Heart right ventricle (tissue), 16 donors: ENCODE measurements around the gene KSR2. TPM values are rescaled to one million over a fixed set of nuclear protein-coding genes. Genes with fewer than 3 reads are reported as not detected.

Source experiments
- ATAC-seq, 8 donors: fragments of 200-7000 bp; cut with Tn5 transposase; one replicate each; pipeline ENCODE4 v1.9.1; 2020; ENCODE audit warnings: mild to moderate bottlenecking in 8 of 8, moderate library complexity in 8 of 8, moderate number of reproducible peaks in 1 of 8
- DNase-seq, 2 donors: peaks; one replicate each; pipeline ENCODE4 v3.0.0-alpha.2; 2020
- H3K27ac ChIP-seq, 10 donors: fragments of 200-600 bp; sonication (generic) in 2 of 10; one replicate each; pipeline versions ENCODE4 v1.5.0 to v1.8.0; 2020 to 2022; ENCODE audit warnings: mild to moderate bottlenecking in 3 of 10
- H3K27me3 ChIP-seq, 7 donors: fragments of 200-600 bp; one replicate each; pipeline ENCODE4 v1.8.0; 2021 to 2022; ENCODE audit warnings: mild to moderate bottlenecking in 2 of 7
- H3K36me3 ChIP-seq, 9 donors: fragments of 200-600 bp; sonication (generic) in 1 of 9; one replicate each; pipeline versions ENCODE4 v1.5.0 to v1.8.0; 2020 to 2022; ENCODE audit warnings: mild to moderate bottlenecking in 2 of 9
- H3K4me1 ChIP-seq, 9 donors: fragments of 200-600 bp; sonication (generic) in 1 of 9; one replicate each; pipeline versions ENCODE4 v1.5.0 to v1.8.0; 2020 to 2022; ENCODE audit warnings: mild to moderate bottlenecking in 4 of 9
- H3K4me3 ChIP-seq, 10 donors: fragments of 200-600 bp; sonication (generic) in 2 of 10; one replicate each; pipeline versions ENCODE4 v1.5.0 to v1.8.0; 2020 to 2022; ENCODE audit warnings: mild to moderate bottlenecking in 7 of 10, moderate library complexity in 2 of 10
- H3K9me3 ChIP-seq, 11 donors: fragments of 200-600 bp in 10 of 11; sonication (generic) in 2 of 11; one replicate each; pipeline versions ENCODE4 v1.5.0 to v1.8.0; 2013 to 2022; ENCODE audit warnings: mild to moderate bottlenecking in 2 of 11, control low read depth in 1 of 11, moderate library complexity in 1 of 11
- WGBS, 2 donors: extraction: QIAGEN DNeasy Blood & Tissue Kit; methylation state at CpG; one replicate each; pipeline ENCODE4 v1.1.7; 2013; ENCODE audit warnings: inconsistent platforms in 1 of 2; 5-methylcytosine and 5-hydroxymethylcytosine counted together
- intact Hi-C, 10 donors: fragments of 100-400 bp; cut with DNase I; formaldehyde crosslinking; loops; one replicate each; pipeline versions ENCODE4 v1.11.1 to v1.14.2; 2022
- polyA plus RNA-seq, 2 donors: library from polyadenylated mRNA; stranded (reverse); fragments of 200-250 nt; gene quantifications; one replicate each; pipeline ENCODE4 v1.2.3, GENCODE V29; 2013
- total RNA-seq, 10 donors: library from RNA; stranded (reverse); fragmentation: NEBNext Ultra II Directional in 3 of 10; extraction: Animal tissue kit (Norgen Biotek cat#: 25700) in 3 of 10; gene quantifications; one replicate each; pipeline versions ENCODE4 v1.2.1 to v1.2.4, GENCODE V29; 2021 to 2023
- TF ChIP-seq, protein P1 (sequence below), 9 donors: fragments of 200-600 bp; sonication (generic) in 2 of 9; IDR thresholded peaks; one replicate each; pipeline versions ENCODE4 v1.5.0 to v1.8.0; 2021 to 2022; ENCODE audit warnings: antibody characterized with exemption in 9 of 9, mild to moderate bottlenecking in 5 of 9, moderate library complexity in 1 of 9
- donor health status: Arrhythmogenic right ventricular cardiomyopathy.
- donor health status: ischemic (EF 13 %, LVEDD 7.1; RV severe dilation, severe dysfunction).
- donor health status: healthy with polysubstance abuse.
- donor health status: DM: no; HTN: yes; CAD: no.
- donor health status: DM: no; HTN: no; CAD: no.
- donor health status: ischemic (EF 25% LVEDD 6.9; RV normal size, moderate dysfunction).
- donor health status: ischemic (EF 25% LVEDD 5.7; RV mildly dilated, moderate dysfunction).
- donor health status: healthy.
- donor health status: DM: yes; HTN: yes; CAD: no.
- donor health status: Ischemic cardiomyopathy.
- donor health status: ischemic (EF 35%, LVEDD 5.7; RV mildly dilated, moderate dysfunction).
- donor health status: nonischemic (EF 11% LVEDD 7.7; RV severe dilation, severe dysfunction).
- donor health status: DM: yes; HTN: yes; CAD: no.
- donor health status: PGD.
- donor health status: ischemic (EF 29% LVEDD 5.4; RV normal size, mild dysfunction).
- donor health status: nonischemic (EF 23%, LVEDD 6.1; RV moderate dilation, normal function).

The KSR2 gene
- total and polyA plus RNA-seq, 12 donors = 0.02 TPM; not detected in 9

DNA sequence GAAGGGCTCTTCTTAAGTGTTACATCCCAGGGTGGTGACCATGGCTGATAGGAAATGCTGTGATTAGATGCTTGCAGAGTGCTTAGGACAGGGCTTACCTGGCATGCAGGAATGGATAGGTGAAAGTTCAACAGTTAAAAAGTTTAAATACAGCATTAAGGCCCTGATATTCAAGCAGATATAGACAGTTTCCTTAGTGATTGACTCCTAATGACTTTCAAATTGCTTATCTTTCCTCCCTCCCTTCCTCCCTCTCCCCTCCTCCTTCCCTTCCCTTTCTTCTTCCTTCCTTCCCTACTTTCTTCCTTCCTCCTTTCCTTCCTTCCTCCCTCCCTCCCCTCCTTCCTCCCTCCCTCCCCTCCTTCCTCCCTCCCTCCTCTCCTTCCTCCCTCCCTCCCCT, 362.8 kb downstream of the KSR2 start:
- no peak overlapping the region for H3K27ac ChIP-seq
- no peak for DNase-seq
- H3K4me3 ChIP-seq = no peak overlapping the region
- H3K9me3 ChIP-seq = peaks cover 0 to 5% (median 0%) of the 10 kb centered on the region in 11 donors
- H3K27me3 ChIP-seq = peaks cover 0 to 32% (median 0%) of the 10 kb centered on the region in 7 donors
- no peaks in the 10 kb centered on the region for H3K36me3 ChIP-seq
- no peak for ATAC-seq
- H3K4me1 ChIP-seq = no peaks in the 10 kb centered on the region
- intact Hi-C loops = no loop called here
- TF ChIP-seq, protein P1, sequence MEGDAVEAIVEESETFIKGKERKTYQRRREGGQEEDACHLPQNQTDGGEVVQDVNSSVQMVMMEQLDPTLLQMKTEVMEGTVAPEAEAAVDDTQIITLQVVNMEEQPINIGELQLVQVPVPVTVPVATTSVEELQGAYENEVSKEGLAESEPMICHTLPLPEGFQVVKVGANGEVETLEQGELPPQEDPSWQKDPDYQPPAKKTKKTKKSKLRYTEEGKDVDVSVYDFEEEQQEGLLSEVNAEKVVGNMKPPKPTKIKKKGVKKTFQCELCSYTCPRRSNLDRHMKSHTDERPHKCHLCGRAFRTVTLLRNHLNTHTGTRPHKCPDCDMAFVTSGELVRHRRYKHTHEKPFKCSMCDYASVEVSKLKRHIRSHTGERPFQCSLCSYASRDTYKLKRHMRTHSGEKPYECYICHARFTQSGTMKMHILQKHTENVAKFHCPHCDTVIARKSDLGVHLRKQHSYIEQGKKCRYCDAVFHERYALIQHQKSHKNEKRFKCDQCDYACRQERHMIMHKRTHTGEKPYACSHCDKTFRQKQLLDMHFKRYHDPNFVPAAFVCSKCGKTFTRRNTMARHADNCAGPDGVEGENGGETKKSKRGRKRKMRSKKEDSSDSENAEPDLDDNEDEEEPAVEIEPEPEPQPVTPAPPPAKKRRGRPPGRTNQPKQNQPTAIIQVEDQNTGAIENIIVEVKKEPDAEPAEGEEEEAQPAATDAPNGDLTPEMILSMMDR (IDR thresholded peaks at IDR 0.05) = no peak

DNA sequence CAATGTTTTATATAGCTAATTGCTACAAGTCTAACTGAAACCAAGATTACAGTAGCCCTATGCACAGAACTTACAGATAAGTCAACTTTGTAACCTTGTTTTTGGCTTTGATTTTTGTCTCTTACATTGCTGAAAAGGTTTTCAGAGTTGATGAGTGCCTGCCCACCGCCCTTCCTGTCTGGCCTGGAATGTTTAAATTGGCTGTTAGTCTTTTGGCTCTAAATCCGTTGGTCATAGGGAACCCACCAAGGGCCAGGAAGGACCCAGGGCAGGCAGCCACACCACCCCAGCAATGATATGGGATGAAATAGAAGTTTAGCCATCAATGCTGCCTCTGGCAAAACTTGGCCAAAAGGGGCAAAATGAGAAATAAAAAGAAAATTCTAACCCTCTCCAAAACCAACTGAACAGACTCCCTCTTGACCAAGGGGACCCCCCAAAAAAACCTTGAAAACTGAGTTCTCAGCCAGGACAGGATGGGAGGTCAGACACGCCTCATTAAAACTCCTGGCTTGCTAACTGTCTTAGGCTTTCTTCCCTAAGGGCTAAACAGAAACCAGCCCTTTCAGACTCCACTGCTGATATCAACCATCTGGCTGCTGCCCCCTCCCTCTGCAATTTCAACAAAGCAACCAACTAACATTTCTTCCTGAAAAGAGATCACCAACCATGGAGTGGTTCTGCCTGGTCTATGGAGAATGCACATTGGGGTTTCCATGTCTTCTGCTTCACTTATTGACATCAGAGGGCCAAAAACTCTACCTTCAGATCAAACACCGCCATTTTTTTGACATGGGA, 365.3 kb downstream of the KSR2 start:
- ATAC-seq = no peak
- intact Hi-C loops = no loop called here
- no peaks in the 10 kb centered on the region for H3K36me3 ChIP-seq
- WGBS, 2 donors = 45 to 57% methylated on average over 4 of the region's 4 CpGs
- peaks cover 0 to 5% (median 0%) of the 10 kb centered on the region in 11 donors for H3K9me3 ChIP-seq
- H3K4me3 ChIP-seq = no peak overlapping the region
- peaks cover 0 to 26% (median 0%) of the 10 kb centered on the region in 7 donors for H3K27me3 ChIP-seq
- H3K4me1 ChIP-seq = no peaks in the 10 kb centered on the region
- TF ChIP-seq, protein P1 (IDR thresholded peaks at IDR 0.05) = no peak
- no peak overlapping the region for H3K27ac ChIP-seq
- no peak for DNase-seq

DNA sequence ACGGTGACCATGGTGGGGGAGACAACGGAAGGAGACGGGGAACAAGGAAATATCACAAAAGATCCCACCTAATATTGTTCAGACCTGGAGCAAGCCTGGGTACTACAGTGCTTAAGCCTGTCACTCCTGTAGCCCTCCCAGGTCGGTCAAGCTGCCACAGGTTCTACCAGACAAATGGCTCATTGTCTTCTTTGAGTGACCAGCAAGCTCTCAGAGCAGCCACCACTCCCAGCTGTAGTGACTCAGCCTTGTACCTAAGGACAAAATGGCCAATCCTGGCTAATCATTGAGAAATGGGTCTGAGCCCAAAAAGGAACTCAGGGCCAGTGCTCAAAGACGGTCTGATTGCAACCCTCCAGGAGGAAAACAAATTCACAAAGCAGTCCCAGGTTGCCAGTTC, 368.9 kb downstream of the KSR2 start:
- H3K4me3 ChIP-seq = no peak overlapping the region
- TF ChIP-seq, protein P1 (IDR thresholded peaks at IDR 0.05) = no peak
- H3K4me1 ChIP-seq = no peaks in the 10 kb centered on the region
- ATAC-seq = no peak
- no peak overlapping the region for H3K27ac ChIP-seq
- peaks cover 0 to 27% (median 6%) of the 10 kb centered on the region in 7 donors for H3K27me3 ChIP-seq
- H3K9me3 ChIP-seq = no peaks in the 10 kb centered on the region
- WGBS, 2 donors = 75 to 79% methylated on average over 5 of the region's 5 CpGs
- DNase-seq = no peak
- intact Hi-C loops = loop anchor here in 1 of 10 donors (10.0 kb wide), 1 partner anchor 385 kb away; no protein-coding TSS in a partner anchor
- no peaks in the 10 kb centered on the region for H3K36me3 ChIP-seq

DNA sequence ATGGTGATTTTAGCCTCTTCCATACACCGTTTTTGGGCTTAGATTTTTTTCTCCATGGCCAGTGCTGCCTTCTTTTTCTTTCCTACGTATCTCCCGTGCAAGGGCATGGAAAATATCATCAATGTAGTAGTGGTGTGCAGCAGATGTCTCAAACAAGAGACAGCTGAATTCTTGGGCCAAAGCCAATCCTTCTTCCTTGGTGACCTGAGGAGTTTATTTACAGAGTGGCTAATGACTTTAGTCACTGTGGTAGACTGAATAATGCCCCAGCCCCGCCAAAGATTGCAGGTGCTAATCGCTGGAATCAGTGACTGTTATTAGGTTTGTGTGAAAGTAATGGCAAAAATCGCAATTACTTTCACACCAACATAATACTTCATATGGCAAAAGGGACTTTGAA, 371.8 kb downstream of the KSR2 start:
- Histone ChIP-seq H3K27me3 (peaks cover 0 to 44% (median 12%) of the 10 kb centered on the region in 7 donors), H3K4me1 (no peaks in the 10 kb centered on the region), H3K27ac (no peak overlapping the region), H3K36me3 (no peaks in the 10 kb centered on the region), H3K9me3 (no peaks in the 10 kb centered on the region), H3K4me3 (no peak overlapping the region)
- TF ChIP-seq, protein P1 (IDR thresholded peaks at IDR 0.05) = no peak
- ATAC-seq = no peak
- no peak for DNase-seq
- intact Hi-C loops = loop anchor here in 1 of 10 donors (10.0 kb wide), 1 partner anchor 382 kb away; no protein-coding TSS in a partner anchor
- 44 to 55% methylated on average over 6 of the region's 6 CpGs for WGBS, 2 donors
